ENCODE measurements around the gene CDK3.
A peak's percentile ranks its signal among the peaks of the same experiment; 100 is the strongest.
"Not testable (repeated sequence)": the region's sequence is repeated elsewhere in the genome, so short reads cannot be mapped to it uniquely, and the experiment has no call there.

CDK3 gene

DNA sequence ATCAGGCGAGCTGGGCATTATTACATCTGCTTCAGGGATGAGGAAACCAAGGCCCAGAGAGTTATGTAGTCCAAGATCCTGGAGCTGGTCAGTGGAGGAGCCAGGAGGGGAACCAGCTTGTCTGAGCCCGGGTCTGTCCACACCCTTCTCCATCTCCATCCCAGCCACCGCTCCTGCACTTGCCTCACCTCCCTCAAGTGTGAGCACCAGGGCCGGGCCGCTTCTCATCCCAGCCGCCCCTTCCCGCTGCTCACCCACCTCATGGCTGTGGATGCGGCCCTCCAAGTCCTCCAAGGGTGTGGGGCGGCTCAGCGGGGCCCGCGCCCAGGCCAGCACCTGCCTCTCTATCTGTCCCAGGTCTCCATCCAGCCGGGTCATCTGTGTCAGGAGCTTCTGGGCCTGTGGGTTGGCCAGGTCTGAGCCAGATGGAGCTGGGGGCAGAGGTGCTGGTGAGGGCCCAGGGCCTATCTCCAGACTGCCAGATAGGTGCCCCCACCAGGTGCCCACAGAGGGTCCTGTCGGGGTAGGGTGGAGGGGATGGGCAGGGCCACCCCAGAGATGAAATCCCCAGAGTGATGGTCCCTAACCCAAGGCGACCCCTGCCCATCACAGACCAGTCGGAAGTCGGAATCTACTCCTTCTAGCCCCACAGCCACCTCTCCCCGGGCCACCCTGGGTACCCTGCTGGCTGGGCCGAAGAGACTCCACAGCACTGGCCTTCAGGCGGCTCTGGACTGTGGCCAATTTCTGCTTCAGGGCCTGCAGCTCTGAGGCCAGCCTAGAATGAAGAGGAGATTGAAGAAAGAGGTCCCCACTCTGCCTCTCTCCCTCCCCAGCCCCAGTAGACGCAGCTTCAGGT is 17.1 kb downstream of the CDK3 start:
- DNase-seq: no peak

DNA sequence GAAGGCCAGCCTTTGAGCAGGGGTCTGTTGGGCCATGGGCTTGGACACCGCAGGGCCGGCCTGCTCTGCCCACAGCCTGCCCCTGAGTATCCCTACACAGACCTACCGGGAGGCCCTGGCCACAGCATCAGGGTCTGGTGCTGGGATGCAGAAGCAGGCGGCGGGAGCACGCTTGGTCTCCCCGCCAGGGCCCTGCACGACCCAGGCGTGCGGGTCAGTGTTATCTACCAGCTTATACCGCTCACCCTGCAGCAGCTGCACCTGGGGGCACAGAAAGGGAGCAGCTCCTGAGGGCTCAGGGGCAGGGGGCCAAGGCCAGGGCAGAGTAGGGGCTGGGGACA is 17.7 kb downstream of the CDK3 start:
- no peak for DNase-seq

DNA sequence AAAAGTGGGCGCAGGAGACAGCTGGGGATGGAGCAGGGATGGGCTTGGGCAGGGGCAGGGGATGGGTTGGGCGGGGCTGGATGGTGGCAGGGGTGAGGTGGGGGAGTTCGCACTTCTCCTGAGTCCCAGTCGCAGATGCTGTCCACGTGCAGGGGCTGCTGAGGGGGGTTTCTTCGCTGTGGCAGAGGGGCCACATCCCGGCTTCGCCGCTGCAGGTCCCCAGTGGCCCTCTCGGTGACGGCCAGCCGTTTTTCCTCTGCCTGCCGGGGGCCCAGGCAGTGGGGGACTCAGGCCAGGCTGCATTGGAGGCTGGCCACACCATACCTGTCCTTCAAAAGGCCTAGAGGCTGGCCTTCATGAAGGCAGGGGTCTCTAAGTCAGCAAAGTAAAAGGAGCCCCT is 18.1 kb downstream of the CDK3 start:
- no peak for DNase-seq

DNA sequence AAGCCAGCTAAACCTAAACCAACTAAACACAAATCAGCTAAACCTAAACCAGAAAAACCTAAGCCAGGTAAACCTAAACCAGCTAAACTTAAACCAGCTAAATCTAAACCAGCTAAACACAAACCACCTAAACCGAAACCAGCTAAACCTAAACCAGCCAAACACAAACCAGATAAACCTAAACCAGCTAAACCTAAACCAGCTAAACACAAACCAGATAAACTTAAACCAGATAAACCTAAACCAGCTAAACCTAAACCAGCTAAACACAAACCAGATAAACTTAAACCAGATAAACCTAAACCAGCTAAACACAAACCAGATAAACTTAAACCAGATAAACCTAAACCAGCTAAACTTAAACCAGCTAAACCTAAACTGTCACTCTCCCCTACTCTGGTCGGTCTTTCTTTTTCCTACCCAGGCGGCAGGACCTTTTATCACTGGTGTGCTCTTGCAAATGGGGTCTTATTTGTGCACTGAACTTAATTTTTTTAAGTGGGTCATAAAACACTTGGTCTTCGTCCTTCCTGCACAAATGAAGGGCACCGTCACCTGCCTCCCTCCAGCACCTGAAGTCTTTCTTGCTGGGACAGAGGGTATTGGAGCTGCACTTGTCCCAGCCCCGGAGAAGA is 19.3 kb downstream of the CDK3 start:
- no peak for DNase-seq

DNA sequence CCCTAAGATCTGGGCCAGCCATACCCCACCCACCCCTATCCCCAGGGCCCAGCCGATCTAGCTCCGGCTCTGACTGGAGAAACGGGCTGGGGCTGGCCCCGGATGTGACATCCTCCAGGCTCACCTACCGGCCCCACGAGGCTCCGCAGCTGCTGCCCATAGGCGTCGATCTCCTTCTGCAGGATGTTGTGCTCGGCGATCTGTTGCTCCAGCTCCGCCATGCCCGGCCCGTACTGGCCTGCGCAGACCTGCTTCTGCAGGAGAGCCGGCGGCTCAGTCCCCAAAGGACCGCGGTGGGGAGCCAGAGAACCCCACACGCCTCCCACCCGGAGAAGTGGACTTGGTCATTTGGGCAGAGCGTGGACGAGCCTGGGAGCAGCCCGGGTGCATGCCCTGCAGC is 21.6 kb downstream of the CDK3 start:
- DNase-seq: peak in 2 of 3 experiments; percentile 19 to 39

DNA sequence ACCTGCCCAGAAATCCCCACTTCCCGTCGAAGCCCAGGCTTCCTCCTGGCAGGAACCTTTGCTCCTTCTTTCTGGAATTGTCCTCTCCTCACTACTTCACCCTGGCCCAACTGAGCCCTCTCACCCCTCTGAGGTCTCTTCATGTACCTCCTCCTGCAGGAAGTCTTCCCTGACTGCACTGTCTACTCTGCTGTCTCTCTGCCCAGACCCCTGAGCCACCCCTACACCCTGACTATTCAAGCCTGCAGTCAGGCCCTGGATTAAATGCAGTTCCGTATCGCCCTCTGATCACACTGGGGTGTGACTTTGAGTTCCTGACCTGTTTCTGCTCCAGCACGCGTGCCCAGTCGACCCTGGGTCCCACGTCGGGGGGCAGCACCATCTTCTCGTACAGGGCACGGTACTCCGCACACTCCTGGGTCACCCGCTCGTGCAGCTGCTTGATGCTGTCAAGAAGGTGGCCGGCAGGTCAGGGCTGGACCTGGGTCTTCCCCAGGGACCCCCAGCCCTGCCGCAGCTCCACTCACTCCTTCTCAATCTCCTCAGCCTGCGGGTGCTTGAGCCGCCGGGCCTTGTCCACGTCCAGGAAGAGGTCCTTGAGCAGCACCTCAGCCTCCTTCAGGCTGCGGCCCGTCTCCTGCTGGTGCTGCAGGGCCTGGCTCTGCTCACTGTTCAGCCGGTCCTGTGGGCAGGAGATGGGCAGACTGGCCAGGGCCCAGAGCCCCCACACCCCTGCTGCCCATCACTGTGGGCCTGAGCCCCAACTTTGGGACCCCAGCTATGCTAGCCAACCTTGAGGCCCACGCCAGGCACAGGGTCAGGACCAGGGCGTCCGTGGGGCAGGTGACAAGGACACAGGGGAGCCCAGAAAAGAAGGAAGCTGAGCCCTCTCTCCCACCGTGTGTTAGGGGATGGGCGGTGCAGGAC is 22.6 kb downstream of the CDK3 start:
- DNase-seq: no peak

DNA sequence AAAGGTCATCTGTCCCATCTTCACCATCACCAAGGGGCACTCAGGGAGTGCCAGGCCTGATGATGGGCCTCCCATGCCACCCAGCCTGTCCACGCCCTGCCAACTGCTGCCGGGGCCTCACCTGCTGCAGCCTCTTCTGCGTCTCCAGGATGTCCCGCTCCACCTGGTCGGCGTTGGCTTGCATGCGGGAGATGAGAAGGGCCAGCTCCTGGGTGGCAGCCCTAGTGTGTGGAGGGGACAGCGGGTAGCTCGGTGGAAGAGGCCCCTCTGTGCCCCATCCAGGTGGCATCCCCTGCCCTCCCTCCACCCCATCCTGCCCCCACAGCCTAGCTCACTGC is 23.2 kb downstream of the CDK3 start:
- DNase-seq: no peak

DNA sequence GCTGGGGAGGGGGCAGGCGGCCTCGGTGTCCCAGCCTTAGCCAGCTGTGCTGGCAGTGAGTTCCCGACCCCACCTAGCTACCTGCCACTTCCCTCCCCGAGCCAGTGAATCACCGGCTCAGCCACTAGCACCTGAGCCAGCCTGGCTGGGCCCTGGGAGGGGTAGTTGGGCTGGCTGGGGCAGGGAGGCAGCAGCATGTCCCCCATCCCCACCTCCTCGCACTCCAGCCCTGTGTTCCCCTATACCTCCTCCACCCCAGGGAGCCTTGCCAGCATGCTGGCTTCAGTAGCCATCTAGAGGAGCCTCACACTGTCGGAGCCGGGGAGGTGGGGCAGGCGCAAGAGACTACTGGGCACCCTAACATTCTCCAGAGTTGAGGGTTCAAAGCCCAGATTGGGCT is 23.7 kb downstream of the CDK3 start:
- DNase-seq: no peak

DNA sequence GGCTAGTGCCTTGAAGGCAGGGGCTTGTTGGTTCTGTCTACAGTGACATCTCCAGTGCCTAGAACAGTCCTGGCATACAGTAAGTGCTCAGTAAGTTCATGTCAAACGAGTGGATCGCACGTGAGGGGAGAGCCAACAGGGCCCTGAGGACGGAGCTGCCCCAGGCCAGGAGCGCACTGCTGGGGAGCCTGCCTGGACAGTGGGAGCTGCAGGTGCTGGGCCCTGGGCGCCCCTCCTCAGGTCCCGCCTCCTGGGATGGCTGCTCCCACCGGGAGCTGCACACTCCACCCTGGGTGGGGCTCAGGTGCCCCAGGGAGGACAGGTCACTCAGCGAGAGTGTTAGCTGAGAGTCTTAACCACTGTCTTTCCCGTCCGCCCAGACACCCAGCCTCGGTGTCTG is 24.6 kb downstream of the CDK3 start:
- DNase-seq: no peak

DNA sequence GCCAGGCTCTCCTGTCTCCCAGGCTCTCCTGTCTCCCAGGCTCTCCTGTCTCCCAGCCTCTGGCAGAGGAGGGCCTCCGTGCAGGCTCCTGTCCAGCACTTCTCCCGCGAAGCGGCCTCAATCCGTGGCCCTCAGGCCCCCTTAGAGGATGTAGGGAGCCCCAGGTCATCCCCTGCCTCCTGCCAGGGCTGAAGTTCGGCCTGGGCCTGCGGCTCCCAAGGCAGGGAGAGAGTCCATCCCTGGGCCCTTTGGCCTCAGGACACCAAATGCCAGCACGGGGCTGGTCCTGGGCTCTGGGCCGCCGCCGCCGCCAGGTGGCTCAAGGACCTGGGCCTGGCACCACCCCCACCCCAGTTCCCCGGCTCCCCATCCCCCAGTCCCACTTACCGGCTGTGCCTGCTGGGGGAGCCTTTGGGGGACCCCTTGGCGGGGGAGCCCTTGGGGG is 26.1 kb downstream of the CDK3 start:
- peak in 1 of 3 experiments; percentile 28 for DNase-seq

DNA sequence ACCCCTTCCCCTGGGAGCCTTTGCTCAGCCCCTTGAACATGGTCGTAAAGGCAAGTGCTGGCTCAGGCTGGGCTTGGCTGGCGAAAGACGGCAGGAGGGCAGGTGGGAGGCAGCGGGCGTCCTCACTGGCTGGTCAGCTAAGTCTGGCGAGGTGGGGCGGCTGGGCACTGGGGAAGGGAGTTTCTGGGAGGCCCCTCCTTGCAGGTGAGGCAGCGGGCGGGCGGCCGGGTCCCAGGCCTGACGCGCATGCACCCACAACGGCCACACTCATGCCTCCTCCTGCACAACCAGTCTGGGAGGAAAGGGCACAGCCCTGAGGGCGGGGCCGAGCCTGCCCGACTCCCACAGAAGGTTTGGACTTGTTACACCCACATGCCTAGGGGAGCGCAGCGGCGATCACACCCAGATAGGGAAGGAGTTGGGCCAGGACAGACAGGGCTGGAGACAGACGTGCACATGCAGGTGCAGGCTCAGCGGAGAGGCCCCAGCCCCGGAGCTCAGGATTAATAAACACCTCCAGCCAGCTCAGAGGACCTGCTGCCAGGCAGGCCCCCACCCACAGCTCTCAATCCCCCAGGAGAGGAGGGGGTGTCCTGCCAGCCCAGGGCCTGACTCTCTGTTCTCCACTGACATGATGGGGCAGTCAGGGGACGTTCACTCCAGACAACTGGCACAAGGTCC is 26.6 kb downstream of the CDK3 start, which contains the start of gene EVPL:
Gene EVPL, minus strand, starts transcription at position 148 of the 681 bp plus-strand sequence. Its CDS starts 108 bp downstream, at position 40.
- peak in 2 of 3 experiments; percentile 43 to 65 for DNase-seq

DNA sequence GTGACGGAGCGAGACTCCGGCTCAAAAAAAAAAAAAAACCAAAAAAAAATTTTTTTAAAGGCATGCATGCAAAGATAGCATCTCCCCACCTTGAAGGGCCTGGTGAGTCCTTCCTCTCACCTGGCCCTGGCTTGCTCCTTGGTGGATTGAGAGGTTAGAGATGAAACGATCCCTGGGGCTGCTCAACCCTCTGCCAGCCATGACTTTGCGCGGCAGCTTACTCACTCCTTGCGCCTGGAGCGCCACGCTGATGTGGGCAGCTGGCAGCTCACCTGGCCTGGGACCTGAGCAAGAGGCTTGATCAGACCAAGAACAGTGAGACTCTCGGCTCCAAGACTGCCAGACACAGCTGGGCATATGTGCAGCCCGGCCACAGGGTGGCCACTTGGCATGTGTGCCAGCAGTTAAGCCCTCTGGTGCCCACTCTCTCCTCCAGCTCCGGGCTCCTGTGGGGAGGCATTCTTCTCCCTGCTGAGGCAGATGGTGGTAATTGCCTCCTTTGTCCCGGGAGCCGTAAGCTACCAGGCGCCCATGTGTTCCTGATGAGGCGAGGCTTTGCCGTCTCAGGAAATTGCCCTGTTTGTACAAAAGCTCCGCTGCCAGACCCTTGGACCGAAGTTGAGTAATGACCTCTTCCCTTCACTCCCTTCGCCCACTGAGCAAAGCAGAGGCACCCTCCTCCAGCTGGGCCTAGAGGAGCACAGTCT is 31.6 kb downstream of the CDK3 start:
- DNase-seq: peak in 2 of 3 experiments; percentile 69 to 90

DNA sequence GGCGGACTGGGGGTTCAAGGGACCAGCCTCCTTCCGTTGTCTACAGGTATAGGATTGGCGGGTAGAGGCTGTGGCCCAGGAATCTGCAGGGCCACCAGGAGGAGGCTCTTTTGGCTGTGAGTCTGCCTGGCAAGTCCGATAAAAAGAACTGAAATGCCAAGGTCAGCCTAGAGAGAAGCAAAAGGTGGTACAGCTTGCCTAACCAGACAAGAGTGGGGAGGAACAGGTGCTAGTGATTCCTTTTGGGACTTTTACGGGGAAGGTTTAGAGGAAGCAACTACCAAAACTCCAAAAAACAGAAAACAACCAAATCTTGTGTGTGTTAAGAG is 32.1 kb downstream of the CDK3 start:
- no peak for DNase-seq

DNA sequence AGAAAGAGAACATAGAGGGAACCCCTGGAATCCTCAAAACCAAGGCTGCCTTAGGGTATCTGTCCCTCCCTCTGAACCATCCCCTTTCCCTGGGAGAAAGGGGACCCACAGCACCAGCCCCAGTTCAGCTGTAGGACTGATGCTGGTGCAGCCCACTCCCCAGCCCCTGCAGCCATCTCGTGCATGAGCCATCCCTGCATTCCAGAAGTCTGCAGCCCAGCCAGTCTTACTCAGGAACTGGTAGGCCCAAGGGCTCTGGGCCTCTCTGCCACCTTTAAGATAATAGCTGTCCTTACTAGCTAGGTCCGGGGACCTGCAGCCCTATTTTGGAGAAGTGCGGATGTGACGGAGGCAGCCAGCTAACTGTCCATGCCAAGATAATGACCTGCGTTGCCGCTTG is 32.5 kb downstream of the CDK3 start:
- no peak for DNase-seq

DNA sequence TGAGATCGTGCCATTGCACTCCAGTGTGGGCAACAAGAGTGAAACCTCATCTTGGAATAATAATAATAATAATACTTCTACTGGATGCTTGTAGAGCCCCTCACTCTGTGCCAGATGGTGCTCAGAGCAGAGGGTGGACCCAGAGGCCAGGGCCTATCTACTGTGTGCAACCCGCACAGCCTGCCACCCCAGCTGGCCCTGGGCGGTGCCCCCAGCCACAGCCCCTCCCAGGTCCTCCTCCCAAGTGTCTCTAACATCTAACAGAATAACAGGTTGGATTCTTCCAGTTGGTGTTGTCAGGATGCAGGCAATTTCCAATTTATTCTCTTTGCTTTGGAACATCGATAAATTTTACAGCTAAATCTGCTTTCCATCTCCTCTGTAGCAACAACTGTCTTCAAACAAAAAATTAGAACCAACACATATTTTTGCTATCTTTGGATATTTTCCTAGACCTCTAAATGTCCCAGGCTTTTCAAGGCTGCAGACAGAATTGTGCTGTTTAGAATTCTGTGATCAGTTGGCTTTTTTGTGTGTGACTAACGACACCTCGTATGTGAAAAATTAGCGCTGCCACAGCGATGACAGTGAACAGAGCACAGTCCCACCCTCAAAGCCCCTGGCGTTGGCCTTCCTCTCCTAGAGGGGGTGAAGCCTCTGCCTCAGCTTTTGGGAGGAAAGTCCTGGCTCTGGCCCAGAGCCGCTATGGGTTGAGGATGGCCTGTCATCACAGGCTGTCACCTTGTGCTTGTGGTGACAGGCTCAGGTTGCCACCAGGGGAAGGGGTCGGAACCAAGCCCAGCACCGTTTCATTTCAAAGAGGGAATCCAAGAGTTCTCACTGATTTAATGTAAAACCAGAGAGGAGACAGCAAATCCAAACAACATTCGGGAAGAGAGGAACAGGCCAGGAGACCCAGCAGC is 34.0 kb downstream of the CDK3 start:
- no peak for DNase-seq

DNA sequence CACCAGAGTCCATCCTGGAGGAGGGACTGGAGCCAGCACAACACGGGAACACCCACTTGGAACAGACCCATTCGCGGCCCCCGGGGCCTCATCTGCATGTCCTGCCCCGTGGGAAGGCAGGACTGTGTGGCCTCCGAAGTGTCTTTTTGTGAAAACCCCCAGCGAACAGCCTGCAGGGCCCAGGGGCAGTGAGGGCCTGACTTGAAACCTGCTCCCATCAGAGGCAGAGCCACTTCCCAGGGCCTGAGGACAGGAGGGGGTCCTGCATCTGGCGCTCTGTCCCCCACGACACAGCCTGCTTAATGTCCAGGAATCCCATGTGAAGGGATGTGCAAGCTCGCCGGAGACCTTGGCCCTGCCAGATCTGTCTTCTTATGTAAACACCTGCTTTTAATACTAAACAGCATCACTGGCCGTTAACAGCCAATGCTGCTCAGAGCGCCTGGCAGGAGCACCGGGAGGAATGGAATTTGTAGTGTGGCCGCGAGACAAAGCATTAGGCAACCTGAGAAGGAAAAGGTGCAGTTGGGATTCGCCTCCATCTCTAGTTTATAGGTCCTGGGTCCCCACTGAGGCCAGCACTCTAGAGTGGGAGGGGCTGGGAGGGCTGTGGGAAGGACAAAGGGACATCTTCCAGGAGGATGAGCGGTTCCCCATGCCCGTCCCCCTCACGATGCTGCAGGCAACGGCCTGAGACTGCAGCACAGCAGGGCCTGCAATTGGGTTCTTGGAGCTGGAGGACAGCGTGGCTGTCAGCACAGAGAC is 36.0 kb downstream of the CDK3 start:
- no peak for DNase-seq

DNA sequence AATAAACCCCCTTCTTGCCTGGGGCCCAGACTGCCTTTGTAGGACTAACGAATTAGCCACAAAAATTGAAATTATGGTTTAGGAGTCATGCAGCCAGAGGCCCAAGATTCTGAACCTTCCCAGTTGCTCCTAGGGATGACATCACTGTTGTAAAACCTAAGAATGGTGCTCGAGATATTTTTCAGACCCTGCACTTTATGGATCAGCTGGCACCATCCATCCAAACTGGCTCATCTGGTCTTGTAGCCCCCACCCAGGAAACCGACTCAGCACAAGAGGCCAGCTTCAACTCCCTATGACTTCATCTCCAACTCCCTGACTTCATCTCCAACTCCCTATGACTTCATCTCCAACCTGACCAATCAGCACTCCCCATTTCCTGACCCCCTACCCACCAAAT is 37.4 kb downstream of the CDK3 start:
- no peak for DNase-seq

DNA sequence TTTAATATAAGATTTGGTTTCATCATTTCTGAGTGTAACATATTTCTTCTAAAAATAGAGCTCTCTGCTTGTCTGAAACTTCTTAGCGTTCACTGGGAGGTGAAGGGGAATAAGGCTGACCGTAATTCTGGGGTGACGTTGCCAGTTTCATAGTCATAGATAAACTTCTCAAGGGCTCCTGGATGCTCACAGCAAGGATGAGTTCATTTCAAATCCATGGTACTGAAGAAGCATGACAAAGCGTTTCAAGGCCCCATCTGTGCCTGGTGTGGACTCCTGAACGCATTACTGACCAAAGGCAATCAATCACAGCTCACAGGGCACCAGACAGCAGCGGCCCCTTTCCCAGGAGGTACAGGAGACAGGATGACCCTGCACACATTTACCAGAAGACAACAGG is 38.5 kb downstream of the CDK3 start:
- DNase-seq: no peak

DNA sequence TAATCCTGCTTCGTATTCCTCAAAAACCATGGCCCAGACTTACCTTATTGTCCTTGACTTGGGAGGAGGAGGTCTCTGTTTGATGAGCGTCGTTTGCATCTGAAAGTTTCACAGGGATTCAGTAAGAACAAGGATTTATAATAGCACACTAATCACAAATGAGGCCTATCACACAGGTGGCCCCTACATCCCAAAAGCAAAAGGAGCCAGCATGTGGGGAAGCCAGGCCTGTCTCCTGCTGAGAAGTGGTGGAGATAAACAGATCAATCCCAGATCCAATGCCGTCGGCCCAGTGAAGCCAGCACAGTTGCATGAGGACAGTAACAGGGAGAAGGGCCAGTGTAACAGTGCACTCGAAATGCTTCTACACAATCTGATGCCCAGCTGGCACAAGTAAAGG is 39.7 kb downstream of the CDK3 start:
- DNase-seq: no peak

DNA sequence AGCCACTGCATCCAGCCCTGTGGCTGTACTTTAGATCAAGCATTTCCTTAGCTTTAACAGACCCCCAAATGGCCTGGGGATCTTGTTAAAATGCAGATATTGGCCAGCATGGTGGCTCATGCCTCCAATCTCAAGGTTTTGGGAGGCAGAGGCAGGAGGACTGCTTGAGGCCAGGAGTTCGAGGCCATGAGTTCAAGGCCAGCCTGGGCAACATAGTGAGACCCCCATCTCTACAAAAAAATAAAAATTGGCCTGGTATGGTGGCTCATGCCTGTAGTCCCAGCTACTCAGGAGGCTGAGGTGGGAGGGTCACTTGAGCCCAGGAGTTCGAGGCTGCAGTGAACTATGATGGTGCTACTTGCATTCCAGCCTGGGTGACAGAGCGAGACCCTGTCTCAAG is 42.2 kb downstream of the CDK3 start:
- DNase-seq: not testable (repeated sequence)

Data from NCI-H1417 (cell line).